AG10803 (cell line): Measurements from ENCODE around the gene KANK3.
"Not testable (repeated sequence)": the region's sequence is repeated elsewhere in the genome, so short reads cannot be mapped to it uniquely, and the experiment has no call there.

Experiments
- DNase-seq: peaks from one replicate; pipeline ENCODE4 v3.0.0; 2010; ENCODE audit warnings: low read depth
- H3K4me3 ChIP-seq: 2 replicates; pipeline ENCODE4 v1.5.1; 2011; ENCODE audit warnings: mild to moderate bottlenecking, low read length, control low read depth
- TF ChIP-seq, protein P1 (sequence below): conservative IDR thresholded peaks from 2 replicates; pipeline ENCODE4 v1.5.1; 2011; ENCODE audit warnings: mild to moderate bottlenecking, low read length, control low read depth, inconsistent platforms

Gene KANK3

GRCh38 chr19:8387688-8388611, 44.9 kb upstream of the KANK3 start:
- no peak overlapping the region for H3K4me3 ChIP-seq
- DNase-seq: no peak
- TF ChIP-seq, protein P1, sequence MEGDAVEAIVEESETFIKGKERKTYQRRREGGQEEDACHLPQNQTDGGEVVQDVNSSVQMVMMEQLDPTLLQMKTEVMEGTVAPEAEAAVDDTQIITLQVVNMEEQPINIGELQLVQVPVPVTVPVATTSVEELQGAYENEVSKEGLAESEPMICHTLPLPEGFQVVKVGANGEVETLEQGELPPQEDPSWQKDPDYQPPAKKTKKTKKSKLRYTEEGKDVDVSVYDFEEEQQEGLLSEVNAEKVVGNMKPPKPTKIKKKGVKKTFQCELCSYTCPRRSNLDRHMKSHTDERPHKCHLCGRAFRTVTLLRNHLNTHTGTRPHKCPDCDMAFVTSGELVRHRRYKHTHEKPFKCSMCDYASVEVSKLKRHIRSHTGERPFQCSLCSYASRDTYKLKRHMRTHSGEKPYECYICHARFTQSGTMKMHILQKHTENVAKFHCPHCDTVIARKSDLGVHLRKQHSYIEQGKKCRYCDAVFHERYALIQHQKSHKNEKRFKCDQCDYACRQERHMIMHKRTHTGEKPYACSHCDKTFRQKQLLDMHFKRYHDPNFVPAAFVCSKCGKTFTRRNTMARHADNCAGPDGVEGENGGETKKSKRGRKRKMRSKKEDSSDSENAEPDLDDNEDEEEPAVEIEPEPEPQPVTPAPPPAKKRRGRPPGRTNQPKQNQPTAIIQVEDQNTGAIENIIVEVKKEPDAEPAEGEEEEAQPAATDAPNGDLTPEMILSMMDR: no peak

GRCh38 chr19:8386990-8387389, 43.9 kb upstream of the KANK3 start:
- H3K4me3 ChIP-seq: no peak overlapping the region
- TF ChIP-seq, protein P1: no peak
- no peak for DNase-seq

DNA sequence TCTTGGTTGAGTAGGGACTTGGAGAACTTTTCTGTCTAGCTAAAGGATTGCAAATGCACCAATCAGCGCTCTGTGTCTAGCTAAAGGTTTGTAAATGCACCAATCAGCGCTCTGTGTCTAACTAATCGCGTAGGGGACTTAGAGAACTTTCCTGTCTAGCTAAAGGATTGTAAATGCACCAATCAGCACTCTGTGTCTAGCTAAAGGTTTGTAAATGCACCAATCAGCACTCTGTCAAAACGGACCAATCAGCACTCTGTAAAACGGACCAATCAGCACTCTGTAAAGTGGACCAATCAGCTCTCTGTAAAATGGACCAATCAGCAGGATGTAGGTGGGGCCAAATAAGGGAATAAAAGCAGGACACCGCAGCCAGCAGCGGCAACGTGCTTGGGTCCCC, 43.4 kb upstream of the KANK3 start:
- DNase-seq, H3K4me3 ChIP-seq: not testable (repeated sequence)

DNA sequence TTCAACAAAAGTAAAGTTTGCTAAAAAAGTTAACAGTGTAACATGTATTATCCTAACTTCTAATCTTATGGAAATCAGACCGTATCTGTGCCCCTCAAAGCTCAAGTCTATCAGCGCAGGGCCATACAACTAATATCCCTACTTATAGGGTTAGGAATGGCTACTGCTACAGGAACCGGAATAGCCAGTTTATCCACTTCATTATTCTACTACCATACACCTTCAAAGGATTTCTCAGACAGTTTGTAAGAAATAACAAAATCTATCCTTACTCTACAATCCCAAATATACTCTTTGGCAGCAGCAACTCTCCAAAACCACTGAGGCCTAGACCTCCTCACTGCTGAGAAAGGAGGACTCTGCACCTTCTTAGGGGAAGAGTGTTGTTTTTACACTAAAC, 42.5 kb upstream of the KANK3 start:
- DNase-seq, H3K4me3 ChIP-seq: not testable (repeated sequence)

GRCh38 chr19:8385103-8385502, 42.0 kb upstream of the KANK3 start:
- H3K4me3 ChIP-seq, DNase-seq: not testable (repeated sequence)

GRCh38 chr19:8384569-8384968, 41.5 kb upstream of the KANK3 start:
- H3K4me3 ChIP-seq, DNase-seq: not testable (repeated sequence)

DNA sequence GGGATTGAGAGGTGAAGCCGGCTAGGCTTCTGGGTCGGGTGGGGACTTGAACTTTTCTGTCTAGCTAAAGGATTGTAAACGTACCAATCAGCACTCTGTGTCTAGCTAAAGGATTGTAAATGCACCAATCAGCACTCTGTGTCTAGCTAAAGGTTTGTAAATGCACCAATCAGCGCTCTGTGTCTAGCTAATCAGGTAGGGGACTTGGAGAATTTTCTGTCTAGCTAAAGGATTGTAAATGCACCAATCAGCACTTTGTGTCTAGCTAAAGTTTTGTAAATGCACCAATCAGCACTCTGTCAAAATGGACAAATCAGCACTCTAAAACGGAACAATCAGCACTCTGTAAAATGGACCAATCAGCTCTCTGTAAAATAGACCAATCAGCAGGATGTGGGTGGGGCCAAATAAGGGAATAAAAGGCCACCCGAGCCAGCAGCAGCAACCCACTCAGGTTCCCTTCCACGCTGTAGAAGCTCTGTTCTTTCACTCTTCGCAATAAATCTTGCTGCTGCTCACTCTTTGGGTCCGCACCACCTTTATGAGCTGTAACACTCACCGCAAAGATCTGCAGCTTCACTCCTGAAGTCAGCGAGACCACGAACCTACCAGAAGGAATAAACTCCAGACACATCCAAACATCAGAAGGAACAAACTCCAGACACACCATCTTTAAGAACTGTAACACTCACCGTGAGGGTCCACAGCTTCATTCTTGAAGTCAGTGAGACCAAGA, 36.3 kb upstream of the KANK3 start:
- not testable (repeated sequence) for H3K4me3 ChIP-seq, DNase-seq

- H3K4me3 ChIP-seq: no peak overlapping the region
- DNase-seq: no peak
- TF ChIP-seq, protein P1: no peak
Observed at GRCh38 chr19:8377598-8377997, 34.5 kb upstream of the KANK3 start.

DNA sequence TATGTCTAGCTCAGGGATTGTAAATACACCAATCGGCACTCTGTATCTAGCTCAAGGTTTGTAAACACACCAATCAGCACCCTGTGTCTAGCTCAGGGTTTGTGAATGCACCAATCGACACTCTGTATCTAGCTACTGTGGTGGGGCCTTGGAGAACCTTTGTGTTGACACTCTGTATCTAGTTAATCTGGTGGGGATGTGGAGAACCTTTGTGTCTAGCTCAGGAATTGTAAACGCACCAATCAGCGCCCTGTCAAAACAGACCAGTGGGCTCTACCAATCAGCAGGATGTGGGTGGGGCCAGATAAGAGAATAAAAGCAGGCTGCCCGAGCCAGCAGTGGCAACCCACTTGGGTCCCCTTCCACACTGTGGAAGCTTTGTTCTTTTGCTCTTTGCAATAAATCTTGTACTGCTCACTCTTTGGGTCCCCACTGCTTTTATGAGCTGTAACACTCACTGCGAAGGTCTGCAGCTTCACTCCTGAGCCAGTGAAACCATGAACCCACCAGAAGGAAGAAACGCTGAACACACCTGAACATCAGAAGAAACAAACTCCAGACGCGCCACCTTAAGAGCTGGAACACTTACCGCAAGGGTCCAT, 33.4 kb upstream of the KANK3 start:
- H3K4me3 ChIP-seq, DNase-seq: not testable (repeated sequence)

GRCh38 chr19:8375766-8376165, 32.7 kb upstream of the KANK3 start:
- H3K4me3 ChIP-seq, DNase-seq: not testable (repeated sequence)
